Daoy (cell line): ENCODE results near the gene SHC3. TPM values are rescaled to one million over a fixed set of nuclear protein-coding genes. Genes with fewer than 3 reads are reported as not detected.

Experiments used
- DNase-seq: peaks from one replicate; pipeline ENCODE4 v3.0.0-alpha.2; 2015; ENCODE audit warnings: low read depth
- total RNA-seq: library from RNA; depleted of rRNA; stranded (reverse); fragments of >200 nt; shearing (Covaris generic); gene quantifications from 2 replicates; pipeline ENCODE4 v1.2.3, GENCODE V29; 2014

Gene SHC3
- total RNA-seq, 1 experiment from 2014 or later: 2.3 TPM

GRCh38 chr9:89054865-89055495 is 123.6 kb downstream of the SHC3 start:
- DNase-seq: no peak

GRCh38 chr9:89053301-89053700 is 125.3 kb downstream of the SHC3 start:
- DNase-seq: no peak

- DNase-seq: no peak
These were observed 126.0 kb downstream of the SHC3 start for GRCh38 chr9:89052470-89053097.

- no peak for DNase-seq
These were observed 127.1 kb downstream of the SHC3 start for GRCh38 chr9:89051421-89052025.

- no peak for DNase-seq
These were observed 129.0 kb downstream of the SHC3 start for GRCh38 chr9:89049646-89050045.

GRCh38 chr9:89048616-89049015 is 130.0 kb downstream of the SHC3 start:
- no peak for DNase-seq

GRCh38 chr9:89047667-89048066 is 131.0 kb downstream of the SHC3 start:
- DNase-seq: no peak

GRCh38 chr9:89046832-89047231 is 131.8 kb downstream of the SHC3 start:
- no peak for DNase-seq

GRCh38 chr9:89044881-89045280 is 133.7 kb downstream of the SHC3 start:
- DNase-seq: no peak

GRCh38 chr9:89044104-89044503 is 134.5 kb downstream of the SHC3 start:
- no peak for DNase-seq

GRCh38 chr9:89042984-89043383 is 135.6 kb downstream of the SHC3 start:
- DNase-seq: no peak

- no peak for DNase-seq
These were observed 139.0 kb downstream of the SHC3 start for GRCh38 chr9:89039664-89040063.

- no peak for DNase-seq
These were observed 139.5 kb downstream of the SHC3 start for GRCh38 chr9:89039104-89039465.

GRCh38 chr9:89038382-89039103 is 140.1 kb downstream of the SHC3 start:
- peak; percentile 70 for DNase-seq

- DNase-seq: no peak
These were observed 140.7 kb downstream of the SHC3 start for GRCh38 chr9:89037891-89038290.

GRCh38 chr9:89037346-89037745 is 141.3 kb downstream of the SHC3 start:
- DNase-seq: no peak

GRCh38 chr9:89036891-89037290 is 141.7 kb downstream of the SHC3 start:
- DNase-seq: no peak

- peak; percentile 55 for DNase-seq
These were observed 142.2 kb downstream of the SHC3 start for GRCh38 chr9:89036383-89036782.

- no peak for DNase-seq
These were observed 146.0 kb downstream of the SHC3 start for GRCh38 chr9:89032661-89033060.

GRCh38 chr9:89032173-89032572 is 146.4 kb downstream of the SHC3 start:
- DNase-seq: no peak

- no peak for DNase-seq
These were observed 148.8 kb downstream of the SHC3 start for GRCh38 chr9:89029788-89030187.

- DNase-seq: no peak
These were observed 151.7 kb downstream of the SHC3 start for GRCh38 chr9:89026876-89027275.

- no peak for DNase-seq
These were observed 153.1 kb downstream of the SHC3 start for GRCh38 chr9:89025553-89025952.
